NCI-H187 treated with DMSO at 0.1 percent for 48 hours (cell line): Measurements from ENCODE around the gene NAALADL2.

Experiments
- DNase-seq: peaks from one replicate; lab custom pipeline; 2025; lab: John Stamatoyannopoulos, UW

The NAALADL2 gene

GRCh38 chr3:174973465-174973864 lies 114.3 kb downstream of the NAALADL2 start:
- DNase-seq = no peak

DNA sequence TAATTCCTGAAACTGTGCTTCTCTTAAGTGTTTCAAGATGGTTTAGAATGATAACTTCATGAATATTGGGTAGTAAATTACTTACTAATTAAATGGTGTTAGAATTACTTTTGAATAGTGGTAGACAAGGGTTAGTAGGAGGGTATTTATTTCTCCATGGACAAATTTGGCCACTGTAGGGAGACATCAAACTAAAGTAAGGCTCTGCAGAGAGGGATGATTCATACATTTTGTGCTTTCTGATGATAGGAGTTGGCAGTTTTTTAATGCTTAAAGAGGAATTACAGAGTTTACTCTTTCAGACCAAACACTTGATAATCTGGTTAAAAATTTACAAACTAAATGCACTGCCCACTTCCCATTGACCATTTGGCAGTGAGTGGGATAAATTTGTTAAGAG lies 127.6 kb downstream of the NAALADL2 start:
- no peak for DNase-seq

- no peak for DNase-seq
Observed at GRCh38 chr3:175001091-175001490, 142.0 kb downstream of the NAALADL2 start.

DNA sequence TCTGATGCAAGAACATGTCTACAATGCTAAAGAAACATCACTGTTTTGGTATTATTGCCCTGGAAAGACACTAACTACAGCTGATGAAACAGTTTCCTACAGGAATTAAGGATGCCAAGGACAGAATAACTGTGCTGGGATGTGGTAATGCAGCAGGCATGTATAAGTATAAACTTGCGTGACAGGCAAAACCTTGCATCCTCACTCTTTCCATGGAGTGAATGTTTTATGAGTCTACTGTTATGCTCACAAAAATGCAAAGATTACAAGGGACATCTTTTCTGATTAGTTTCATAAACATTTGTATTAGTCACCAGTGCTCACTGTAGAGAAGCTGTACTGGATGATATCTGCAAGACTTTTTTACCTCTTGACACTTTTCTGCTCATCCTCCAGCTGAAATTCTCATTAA lies 143.6 kb downstream of the NAALADL2 start:
- DNase-seq = no peak

GRCh38 chr3:175003590-175003989 lies 144.5 kb downstream of the NAALADL2 start:
- no peak for DNase-seq

DNA sequence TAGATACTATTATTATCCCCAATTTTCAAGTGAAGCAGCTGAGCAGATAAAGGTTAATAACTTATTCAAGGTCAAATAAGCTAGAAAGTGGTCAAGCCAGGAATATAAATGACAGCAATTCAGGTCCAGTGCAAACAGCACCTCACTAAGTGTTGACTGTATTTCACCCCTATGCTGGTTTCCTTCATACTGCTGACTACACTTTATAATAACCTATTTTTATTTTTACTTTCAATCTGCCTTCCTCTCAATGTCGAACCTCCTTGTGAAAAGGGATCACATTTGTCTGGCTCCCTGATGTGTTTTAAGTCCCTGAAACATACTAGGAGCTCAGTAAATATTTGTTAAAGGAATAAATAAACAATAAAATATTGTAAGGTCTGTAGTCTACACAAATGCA lies 146.1 kb downstream of the NAALADL2 start:
- DNase-seq = no peak

DNA sequence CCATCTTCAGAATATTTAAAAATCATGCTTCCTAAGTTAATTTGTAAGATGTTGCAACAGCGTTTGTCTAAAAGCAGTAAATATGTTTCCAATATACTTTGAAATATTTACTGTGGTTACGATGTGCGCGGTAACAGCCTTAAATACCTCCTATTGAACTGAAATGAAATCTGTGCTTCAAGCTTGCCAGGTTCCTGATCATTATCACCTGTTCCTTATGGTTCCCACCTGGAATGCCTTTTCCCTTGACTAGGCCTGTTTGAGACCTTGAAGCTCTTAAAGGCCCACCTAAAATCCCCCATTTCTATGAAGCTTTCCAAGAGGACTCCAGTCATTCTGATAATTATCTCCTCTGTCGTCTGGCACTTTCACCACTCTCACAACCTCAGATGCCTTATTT lies 146.7 kb downstream of the NAALADL2 start:
- no peak for DNase-seq

DNA sequence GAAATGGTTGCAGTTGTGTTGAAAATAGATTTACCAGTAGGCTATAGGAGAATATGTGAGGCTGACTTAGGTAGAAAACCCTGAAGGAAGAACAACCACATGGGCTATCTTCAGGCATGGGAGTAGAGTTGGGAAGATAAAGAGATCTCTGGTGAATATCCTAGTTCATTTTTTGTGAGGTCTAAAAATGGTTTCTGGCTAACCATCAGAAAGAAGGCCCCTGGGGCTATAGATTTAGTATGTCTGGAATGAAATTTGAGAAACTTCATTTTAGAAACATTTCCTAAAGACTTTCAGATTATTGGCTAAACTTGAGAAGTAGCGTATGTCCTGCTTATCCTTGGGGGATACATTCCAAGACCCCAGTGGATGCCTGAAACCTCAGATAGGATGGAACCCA lies 148.2 kb downstream of the NAALADL2 start:
- DNase-seq = no peak

- DNase-seq = no peak
Observed at GRCh38 chr3:175009295-175009694, 150.2 kb downstream of the NAALADL2 start.

DNA sequence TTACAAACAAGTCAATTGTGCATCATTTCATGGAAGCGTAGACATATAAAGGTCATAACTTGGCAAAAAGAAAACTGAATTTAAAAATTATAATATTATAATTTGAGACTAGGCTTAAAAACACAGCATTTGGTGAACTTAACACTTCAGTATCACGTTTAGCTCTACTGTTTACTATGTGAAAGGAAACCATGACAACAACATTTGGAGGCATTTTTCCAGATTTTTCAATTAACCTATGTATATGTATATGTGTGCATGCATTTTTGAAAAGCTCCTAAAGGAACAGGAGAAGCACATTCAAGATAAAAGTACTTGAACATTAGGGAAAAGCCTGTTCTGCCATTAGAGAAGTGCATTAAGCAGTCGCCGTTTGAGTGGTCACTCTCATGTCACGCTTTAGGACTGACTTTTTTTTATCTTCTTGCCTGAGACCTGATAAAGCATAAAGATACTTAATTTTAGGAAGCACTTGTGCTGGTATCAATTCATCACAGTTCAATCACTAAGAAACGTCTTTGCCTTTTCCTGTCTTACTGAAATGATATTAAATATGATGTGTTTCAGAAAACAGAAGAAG lies 156.0 kb downstream of the NAALADL2 start:
- no peak for DNase-seq

DNA sequence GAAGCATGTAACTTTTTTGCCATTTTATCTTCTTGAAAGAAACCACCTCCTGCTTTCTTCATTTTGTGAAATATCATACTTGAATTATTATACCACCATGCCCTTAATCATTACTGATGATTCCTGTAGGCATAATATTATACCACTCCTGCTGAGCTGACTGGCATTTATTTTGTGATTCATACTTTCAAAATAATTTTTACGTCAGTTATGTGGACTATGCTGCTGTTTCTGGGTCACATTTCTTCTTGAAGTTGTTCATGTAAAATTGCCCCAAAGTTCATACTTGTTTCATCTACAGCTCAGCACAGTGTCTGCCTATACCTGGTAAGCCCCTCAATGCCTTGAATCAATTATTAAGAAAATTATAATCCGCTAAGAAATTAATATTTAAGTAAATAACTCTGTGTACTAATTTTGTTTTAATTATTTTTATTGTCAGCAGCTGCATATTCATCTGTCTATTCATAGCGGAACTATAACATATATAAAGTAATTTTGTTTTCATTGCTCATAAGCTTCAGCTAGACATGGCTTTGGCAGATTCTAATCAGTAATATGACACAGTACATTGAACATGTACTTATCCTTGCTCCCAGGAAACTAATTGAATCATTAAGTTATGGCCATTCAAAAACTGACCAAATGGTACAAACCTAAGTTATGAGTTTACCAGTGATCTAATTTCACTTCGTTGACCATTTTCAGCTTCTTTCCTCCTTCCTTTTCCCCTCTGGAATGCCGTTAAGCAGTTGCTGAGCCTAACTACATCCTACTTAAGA lies 160.0 kb downstream of the NAALADL2 start:
- no peak for DNase-seq

GRCh38 chr3:175020101-175020500 lies 161.0 kb downstream of the NAALADL2 start:
- no peak for DNase-seq

- no peak for DNase-seq
Observed at GRCh38 chr3:175029828-175030227, 170.7 kb downstream of the NAALADL2 start.

DNA sequence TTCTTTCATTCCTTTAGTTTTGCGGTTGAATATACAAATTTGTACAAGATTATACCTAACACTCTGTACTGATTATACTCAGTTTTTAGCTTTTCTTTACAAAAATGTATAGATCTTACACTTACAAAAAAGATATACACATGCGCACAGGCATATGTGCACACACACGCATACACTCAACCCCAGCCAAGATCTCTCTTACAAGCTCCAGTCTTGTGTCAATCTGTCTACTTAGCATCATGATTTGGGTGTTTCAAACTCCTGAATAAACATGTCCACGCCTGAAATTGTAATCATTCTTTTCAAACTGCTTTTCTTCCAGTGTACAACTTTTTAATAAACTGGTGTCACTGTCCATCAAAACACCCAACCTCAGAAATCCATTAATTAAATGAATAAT lies 180.7 kb downstream of the NAALADL2 start:
- DNase-seq = no peak

DNA sequence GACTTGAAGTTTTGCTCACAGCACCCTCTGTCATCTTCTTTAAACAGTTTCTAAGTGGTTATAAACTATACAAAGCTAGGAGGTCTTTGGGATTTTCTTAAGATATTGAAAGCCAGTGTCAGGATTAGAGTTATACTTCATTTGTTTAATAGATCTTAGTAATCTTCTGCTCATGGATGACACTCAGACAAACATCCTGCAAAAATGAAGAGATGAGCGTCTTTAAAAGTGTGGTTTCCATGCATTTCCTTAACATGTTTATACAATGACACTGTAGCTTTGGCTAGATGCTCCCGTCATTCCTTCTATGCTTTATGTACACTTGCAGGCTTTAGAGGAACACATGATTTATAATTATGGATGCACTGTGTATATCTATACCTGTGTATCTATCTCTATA lies 182.2 kb downstream of the NAALADL2 start:
- DNase-seq = no peak

GRCh38 chr3:175046601-175047000 lies 187.5 kb downstream of the NAALADL2 start:
- DNase-seq = no peak

- DNase-seq = no peak
Observed at GRCh38 chr3:175047786-175048185, 188.7 kb downstream of the NAALADL2 start.

- no peak for DNase-seq
Observed at GRCh38 chr3:175057401-175057800, 198.3 kb downstream of the NAALADL2 start.

DNA sequence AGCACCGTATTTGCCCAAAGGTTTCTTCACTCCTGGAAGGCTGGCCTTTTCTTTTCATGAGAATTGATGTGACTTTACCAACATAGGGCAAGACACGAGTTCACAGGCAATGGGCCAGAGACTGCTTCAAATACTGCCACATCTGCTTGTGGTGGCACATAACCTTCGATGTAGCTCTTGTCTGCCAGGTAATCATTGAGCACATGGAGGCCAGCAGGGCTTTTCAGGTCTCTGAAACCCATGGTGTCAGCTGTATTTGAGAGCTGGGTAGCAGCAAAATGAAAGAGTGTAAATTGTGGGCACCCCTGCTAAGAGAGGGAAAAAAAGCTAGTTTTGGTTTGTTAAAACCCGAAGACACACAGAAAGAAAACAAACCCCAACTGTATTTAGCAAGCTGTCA lies 200.7 kb downstream of the NAALADL2 start:
- DNase-seq = no peak

DNA sequence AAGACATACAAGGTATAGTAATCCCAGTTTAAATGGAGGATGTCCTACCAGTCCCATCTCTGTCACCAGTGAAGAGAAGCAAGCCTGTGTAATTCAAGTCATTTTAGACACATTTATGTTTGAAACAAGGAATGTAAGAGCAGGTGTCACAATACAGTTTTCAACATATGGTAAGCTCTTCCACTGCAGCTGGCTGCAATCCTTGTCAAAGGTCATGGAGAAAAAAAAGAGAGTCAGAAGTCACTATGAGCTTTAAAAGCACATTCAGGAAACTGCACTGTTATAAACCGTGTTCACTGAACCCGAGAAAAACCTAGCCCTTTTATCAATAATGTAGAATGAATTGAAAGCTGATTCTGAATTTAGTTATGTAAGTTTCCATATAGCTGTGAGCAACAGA lies 206.4 kb downstream of the NAALADL2 start:
- no peak for DNase-seq

GRCh38 chr3:175066617-175067415 lies 207.7 kb downstream of the NAALADL2 start:
- DNase-seq = no peak

DNA sequence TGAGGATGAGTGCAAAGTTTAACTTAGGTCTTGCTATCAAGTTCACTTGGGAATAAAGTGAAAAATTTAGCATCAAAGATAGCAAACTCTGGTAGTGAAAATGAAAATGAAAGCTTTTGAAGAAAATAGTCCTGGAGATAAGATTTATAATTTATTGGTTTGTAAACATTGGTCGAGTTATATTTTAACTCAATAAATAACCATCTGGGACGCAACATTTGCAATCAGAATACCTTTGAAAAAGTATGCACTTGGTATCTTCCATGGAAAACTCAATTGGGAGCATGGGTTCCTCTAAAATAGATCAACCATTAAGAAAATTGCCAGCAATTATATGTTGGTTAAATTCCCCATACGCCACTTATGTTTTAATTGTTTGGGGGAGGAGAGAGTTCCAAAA lies 209.5 kb downstream of the NAALADL2 start:
- no peak for DNase-seq

GRCh38 chr3:175070946-175071345 lies 211.8 kb downstream of the NAALADL2 start:
- no peak for DNase-seq
